Measurements from ENCODE around the gene MGMT.
"Not testable (repeated sequence)": the region's sequence is repeated elsewhere in the genome, so short reads cannot be mapped to it uniquely, and the experiment has no call there.

MGMT gene

GRCh38 chr10:129466703-129467358, at the start of gene MGMT:
MGMT (plus strand) TSS chr10:129467241.
- peak within 1 kb of the TSS; percentile 85 for H3K4me3 Mint-ChIP-seq
- H3K36me3 Mint-ChIP-seq (ENCODE audit: insufficient read depth) = peaks cover 2% of the 10 kb centered on the region
- no peaks in the 10 kb centered on the region for H3K27me3 Mint-ChIP-seq
- H3K4me1 Mint-ChIP-seq = peaks cover 22% of the 10 kb centered on the region
- H3K27ac Mint-ChIP-seq (ENCODE audit: low read depth) = no peak within 1 kb of the TSS
- no peaks in the 10 kb centered on the region for H3K9me3 Mint-ChIP-seq
- DNase-seq (ENCODE audit: low spot score in 2 of 2) = peak; percentile 93 to 95
- ATAC-seq (replicated peaks; ENCODE audit: extremely low read depth, poor library complexity, severe bottlenecking) = peak; percentile 98

DNA sequence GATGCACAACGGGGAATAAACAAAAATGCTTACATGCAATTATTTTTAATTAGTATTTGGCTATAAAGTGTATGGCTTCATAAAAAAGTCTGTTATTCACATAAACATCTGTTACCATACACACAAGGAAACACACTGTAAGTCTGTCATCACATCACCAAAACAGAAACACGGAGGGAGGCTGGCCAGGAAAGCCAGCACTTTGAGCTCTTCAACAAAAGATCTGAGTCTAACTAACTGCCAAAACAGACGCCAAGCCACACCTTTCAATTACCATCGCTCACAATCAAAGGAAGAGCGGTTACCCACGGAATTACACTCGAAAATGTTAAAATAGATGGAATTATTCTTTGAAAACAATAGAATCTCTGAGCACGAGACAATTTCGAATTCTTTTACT, 49.2 kb upstream of the MGMT start:
- ATAC-seq (replicated peaks; ENCODE audit: extremely low read depth, poor library complexity, severe bottlenecking) (no peak), DNase-seq (ENCODE audit: low spot score in 2 of 2) (no peak)
- peaks cover 16% of the 10 kb centered on the region for H3K27me3 Mint-ChIP-seq
- no peaks in the 10 kb centered on the region for H3K9me3 Mint-ChIP-seq
- H3K4me1 Mint-ChIP-seq = no peaks in the 10 kb centered on the region
- no peak overlapping the region for H3K4me3 Mint-ChIP-seq
- no peak overlapping the region for H3K27ac Mint-ChIP-seq (ENCODE audit: low read depth)
- no peaks in the 10 kb centered on the region for H3K36me3 Mint-ChIP-seq (ENCODE audit: insufficient read depth)

- DNase-seq (ENCODE audit: low spot score in 2 of 2) (no peak), ATAC-seq (replicated peaks; ENCODE audit: extremely low read depth, poor library complexity, severe bottlenecking) (no peak)
- H3K4me3 Mint-ChIP-seq = no peak overlapping the region
- H3K27ac Mint-ChIP-seq (ENCODE audit: low read depth) = no peak overlapping the region
- H3K36me3 Mint-ChIP-seq (ENCODE audit: insufficient read depth) = no peaks in the 10 kb centered on the region
- H3K27me3 Mint-ChIP-seq = peaks cover 20% of the 10 kb centered on the region
- H3K4me1 Mint-ChIP-seq = no peaks in the 10 kb centered on the region
- no peaks in the 10 kb centered on the region for H3K9me3 Mint-ChIP-seq
These were observed 48.4 kb upstream of the MGMT start for GRCh38 chr10:129418496-129419225.

GRCh38 chr10:129419397-129419796, 47.6 kb upstream of the MGMT start:
- no peaks in the 10 kb centered on the region for H3K36me3 Mint-ChIP-seq (ENCODE audit: insufficient read depth)
- no peaks in the 10 kb centered on the region for H3K4me1 Mint-ChIP-seq
- no peak overlapping the region for H3K27ac Mint-ChIP-seq (ENCODE audit: low read depth)
- ATAC-seq (replicated peaks; ENCODE audit: extremely low read depth, poor library complexity, severe bottlenecking) (no peak), DNase-seq (ENCODE audit: low spot score in 2 of 2) (no peak)
- no peaks in the 10 kb centered on the region for H3K9me3 Mint-ChIP-seq
- H3K27me3 Mint-ChIP-seq = peaks cover 20% of the 10 kb centered on the region
- no peak overlapping the region for H3K4me3 Mint-ChIP-seq

- Mint-ChIP-seq H3K9me3 (no peaks in the 10 kb centered on the region), H3K27me3 (peaks cover 41% of the 10 kb centered on the region), H3K4me1 (no peaks in the 10 kb centered on the region), H3K4me3 (no peak overlapping the region), H3K36me3 (ENCODE audit: insufficient read depth) (no peaks in the 10 kb centered on the region), H3K27ac (ENCODE audit: low read depth) (no peak overlapping the region)
- DNase-seq (ENCODE audit: low spot score in 2 of 2) (no peak), ATAC-seq (replicated peaks; ENCODE audit: extremely low read depth, poor library complexity, severe bottlenecking) (no peak)
These were observed 45.5 kb upstream of the MGMT start for GRCh38 chr10:129421399-129422010.

- no peaks in the 10 kb centered on the region for H3K36me3 Mint-ChIP-seq (ENCODE audit: insufficient read depth)
- no peak overlapping the region for H3K4me3 Mint-ChIP-seq
- no peak overlapping the region for H3K27ac Mint-ChIP-seq (ENCODE audit: low read depth)
- ATAC-seq (replicated peaks; ENCODE audit: extremely low read depth, poor library complexity, severe bottlenecking) (no peak), DNase-seq (ENCODE audit: low spot score in 2 of 2) (no peak)
- peaks cover 43% of the 10 kb centered on the region for H3K27me3 Mint-ChIP-seq
- H3K4me1 Mint-ChIP-seq = no peaks in the 10 kb centered on the region
- no peaks in the 10 kb centered on the region for H3K9me3 Mint-ChIP-seq
These were observed 42.1 kb upstream of the MGMT start for GRCh38 chr10:129424978-129425377.

GRCh38 chr10:129426606-129427005, 40.4 kb upstream of the MGMT start:
- Mint-ChIP-seq H3K36me3 (ENCODE audit: insufficient read depth) (no peaks in the 10 kb centered on the region), H3K27ac (ENCODE audit: low read depth) (no peak overlapping the region), H3K9me3 (no peaks in the 10 kb centered on the region), H3K27me3 (peaks cover 40% of the 10 kb centered on the region), H3K4me3 (no peak overlapping the region), H3K4me1 (no peaks in the 10 kb centered on the region)
- ATAC-seq (replicated peaks; ENCODE audit: extremely low read depth, poor library complexity, severe bottlenecking) = no peak
- DNase-seq (ENCODE audit: low spot score in 2 of 2) = no peak

DNA sequence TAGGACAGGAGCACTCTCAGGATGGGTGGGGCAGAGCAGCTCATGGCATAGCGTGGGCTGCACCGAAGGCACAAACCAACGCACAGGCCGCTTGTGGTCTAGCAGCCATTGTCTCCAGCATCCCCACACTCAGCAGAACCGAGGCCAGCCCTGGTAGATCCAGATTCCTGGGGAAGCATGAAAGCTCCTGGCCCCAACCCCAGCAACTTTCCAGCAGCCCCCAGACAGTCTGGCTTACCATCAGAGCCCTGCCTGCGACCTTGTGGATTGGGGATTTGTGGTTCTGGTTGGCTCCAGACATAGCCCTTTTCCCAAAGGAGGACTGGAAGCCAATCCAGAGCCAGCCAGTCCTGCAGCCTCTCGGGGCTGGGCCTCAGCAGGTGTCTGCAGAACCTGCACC, 33.8 kb upstream of the MGMT start:
- no peak for DNase-seq (ENCODE audit: low spot score in 2 of 2)
- H3K4me1 Mint-ChIP-seq = no peaks in the 10 kb centered on the region
- H3K27ac Mint-ChIP-seq (ENCODE audit: low read depth) = no peak overlapping the region
- no peak overlapping the region for H3K4me3 Mint-ChIP-seq
- no peaks in the 10 kb centered on the region for H3K9me3 Mint-ChIP-seq
- ATAC-seq (replicated peaks; ENCODE audit: extremely low read depth, poor library complexity, severe bottlenecking) = no peak
- peaks cover 44% of the 10 kb centered on the region for H3K27me3 Mint-ChIP-seq
- no peaks in the 10 kb centered on the region for H3K36me3 Mint-ChIP-seq (ENCODE audit: insufficient read depth)

DNA sequence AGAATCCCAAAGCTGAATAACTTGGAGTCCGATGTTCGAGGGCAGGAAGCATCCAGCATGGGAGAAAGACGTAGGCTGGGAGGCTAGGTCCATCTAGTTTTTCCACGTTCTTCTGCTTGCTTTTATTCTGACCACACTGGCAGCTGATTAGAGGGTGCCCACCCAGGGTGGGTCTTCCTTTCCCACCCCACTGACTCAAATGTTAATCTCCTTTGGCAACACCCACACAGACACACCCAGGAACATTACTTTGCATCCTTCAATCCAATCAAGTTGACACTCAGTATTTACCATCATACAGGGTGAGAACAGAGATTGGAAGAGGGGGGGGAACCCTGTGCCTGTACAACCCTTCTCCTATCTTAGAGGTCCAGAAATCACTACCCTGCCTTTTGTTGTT, 31.3 kb upstream of the MGMT start:
- H3K27me3 Mint-ChIP-seq = peaks cover 58% of the 10 kb centered on the region
- not testable (repeated sequence) for H3K36me3 Mint-ChIP-seq (ENCODE audit: insufficient read depth); DNase-seq (ENCODE audit: low spot score in 2 of 2); ATAC-seq (replicated peaks; ENCODE audit: extremely low read depth, poor library complexity, severe bottlenecking); H3K9me3 Mint-ChIP-seq; H3K4me3 Mint-ChIP-seq; H3K4me1 Mint-ChIP-seq; H3K27ac Mint-ChIP-seq (ENCODE audit: low read depth)

GRCh38 chr10:129438024-129438423, 29.0 kb upstream of the MGMT start:
- ATAC-seq (replicated peaks; ENCODE audit: extremely low read depth, poor library complexity, severe bottlenecking) = no peak
- Mint-ChIP-seq H3K27ac (ENCODE audit: low read depth) (no peak overlapping the region), H3K9me3 (no peaks in the 10 kb centered on the region), H3K27me3 (peaks cover 68% of the 10 kb centered on the region), H3K4me3 (no peak overlapping the region), H3K4me1 (no peaks in the 10 kb centered on the region), H3K36me3 (ENCODE audit: insufficient read depth) (no peaks in the 10 kb centered on the region)
- DNase-seq (ENCODE audit: low spot score in 2 of 2) = no peak

GRCh38 chr10:129440247-129440646, 26.8 kb upstream of the MGMT start:
- no peak for ATAC-seq (replicated peaks; ENCODE audit: extremely low read depth, poor library complexity, severe bottlenecking)
- H3K36me3 Mint-ChIP-seq (ENCODE audit: insufficient read depth) = no peaks in the 10 kb centered on the region
- no peaks in the 10 kb centered on the region for H3K4me1 Mint-ChIP-seq
- no peak overlapping the region for H3K27ac Mint-ChIP-seq (ENCODE audit: low read depth)
- H3K27me3 Mint-ChIP-seq = peaks cover 54% of the 10 kb centered on the region
- H3K4me3 Mint-ChIP-seq = no peak overlapping the region
- no peak for DNase-seq (ENCODE audit: low spot score in 2 of 2)
- H3K9me3 Mint-ChIP-seq = no peaks in the 10 kb centered on the region

DNA sequence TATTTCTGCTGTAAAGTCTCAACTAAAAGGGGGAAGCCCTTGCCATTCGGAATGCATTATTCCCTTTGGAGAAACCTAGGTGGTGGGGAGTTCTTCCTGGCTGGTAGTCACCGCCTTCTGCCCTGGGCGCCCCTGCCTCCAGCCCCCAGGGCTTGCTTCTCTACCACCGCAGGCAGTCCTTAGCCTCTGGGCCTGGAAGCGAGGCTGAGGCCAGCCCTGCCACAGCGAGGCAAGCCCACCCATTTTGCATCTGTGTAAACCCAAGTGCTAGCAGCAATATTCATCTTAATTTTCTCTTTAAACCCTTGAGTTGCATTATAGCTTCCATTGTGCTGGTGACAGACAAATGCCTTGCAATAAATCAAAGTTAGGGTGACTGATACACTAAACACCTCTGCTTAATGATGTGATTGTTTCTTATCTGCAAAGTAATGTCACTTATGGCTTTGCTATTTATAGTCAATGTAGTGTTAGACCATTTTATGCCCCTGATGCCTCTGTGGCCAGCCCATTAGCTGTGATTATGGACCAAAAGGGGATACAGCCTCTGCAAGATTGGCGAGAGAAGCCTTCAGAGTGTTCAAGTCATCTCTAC, 26.2 kb upstream of the MGMT start:
- H3K9me3 Mint-ChIP-seq = no peaks in the 10 kb centered on the region

More for the DNA sequence above, 26.2 kb upstream of the MGMT start:
- Mint-ChIP-seq H3K4me3 (no peak overlapping the region), H3K27me3 (peaks cover 48% of the 10 kb centered on the region), H3K27ac (ENCODE audit: low read depth) (no peak overlapping the region), H3K36me3 (ENCODE audit: insufficient read depth) (no peaks in the 10 kb centered on the region), H3K4me1 (no peaks in the 10 kb centered on the region)
- ATAC-seq (replicated peaks; ENCODE audit: extremely low read depth, poor library complexity, severe bottlenecking) (no peak), DNase-seq (ENCODE audit: low spot score in 2 of 2) (no peak)
